ENCODE results near the gene SAMM50.

SAMM50 gene

DNA sequence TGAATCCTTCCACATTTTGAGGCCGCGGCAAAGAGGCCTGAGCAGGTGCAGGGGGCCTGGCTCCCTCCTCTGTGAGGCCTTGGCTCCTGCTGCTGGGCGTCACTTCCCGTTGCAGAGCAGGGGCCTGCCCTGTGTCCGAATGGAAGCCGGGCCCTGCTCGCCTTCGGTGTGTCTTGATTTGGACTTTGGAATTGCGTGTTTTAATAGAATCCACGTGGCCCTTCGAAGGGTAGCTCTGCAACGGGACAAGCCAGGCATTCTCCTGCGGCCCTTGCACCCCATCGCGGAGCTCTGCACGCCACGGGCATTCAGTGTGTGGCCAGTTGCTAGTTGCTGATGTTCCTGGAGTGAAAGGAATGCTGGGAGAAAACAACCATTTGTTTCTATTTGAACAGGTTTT is 25.8 kb downstream of the SAMM50 start:
- WGBS = 96% methylated on average over 17 of the region's 17 CpGs
- H3K36me3 ChIP-seq (ENCODE audit: insufficient read depth, low read length) = peaks cover 87% of the 10 kb centered on the region

DNA sequence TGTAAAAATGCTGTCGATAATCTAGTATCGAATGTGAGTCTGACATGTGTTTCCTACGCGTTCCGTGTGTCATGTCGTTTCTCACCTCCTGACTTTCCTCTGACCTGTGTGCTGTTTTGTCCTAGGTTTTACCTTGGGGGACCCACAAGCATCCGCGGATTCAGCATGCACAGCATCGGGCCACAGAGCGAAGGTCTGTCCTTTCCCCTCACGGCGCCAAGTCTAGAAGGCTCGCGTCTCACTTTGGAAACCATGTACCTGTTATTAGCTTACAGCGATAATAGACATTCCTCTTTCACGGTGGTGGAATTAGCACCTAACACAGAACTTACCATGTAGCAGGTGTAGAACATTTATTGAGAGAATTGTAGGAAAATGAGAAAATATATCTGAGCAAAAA is 28.6 kb downstream of the SAMM50 start:
- Histone ChIP-seq H3K4me1 (ENCODE audit: insufficient read depth, low read length) (no peaks in the 10 kb centered on the region), H3K27me3 (ENCODE audit: insufficient read depth, low read length) (no peaks in the 10 kb centered on the region), H3K36me3 (ENCODE audit: insufficient read depth, low read length) (peaks cover 86% of the 10 kb centered on the region), H3K4me3 (ENCODE audit: low read length) (no peak overlapping the region), H3K9me3 (ENCODE audit: insufficient read depth, low read depth, low read length) (no peaks in the 10 kb centered on the region), H3K27ac (ENCODE audit: low read depth, low read length) (no peak overlapping the region), H3K9ac (ENCODE audit: low read depth, low read length) (no peak overlapping the region)
- WGBS = 97% methylated on average over 16 of the region's 16 CpGs

More for the DNA sequence above, 25.8 kb downstream of the SAMM50 start:
- Histone ChIP-seq H3K27me3 (ENCODE audit: insufficient read depth, low read length) (no peaks in the 10 kb centered on the region), H3K27ac (ENCODE audit: low read depth, low read length) (no peak overlapping the region), H3K4me1 (ENCODE audit: insufficient read depth, low read length) (no peaks in the 10 kb centered on the region), H3K9me3 (ENCODE audit: insufficient read depth, low read depth, low read length) (no peaks in the 10 kb centered on the region), H3K4me3 (ENCODE audit: low read length) (no peak overlapping the region), H3K9ac (ENCODE audit: low read depth, low read length) (no peak overlapping the region)

GRCh38 chr22:43985532-43985931 is 30.3 kb downstream of the SAMM50 start:
- Histone ChIP-seq H3K27me3 (ENCODE audit: insufficient read depth, low read length) (no peaks in the 10 kb centered on the region), H3K9ac (ENCODE audit: low read depth, low read length) (no peak overlapping the region), H3K4me3 (ENCODE audit: low read length) (no peak overlapping the region), H3K36me3 (ENCODE audit: insufficient read depth, low read length) (peaks cover 87% of the 10 kb centered on the region), H3K4me1 (ENCODE audit: insufficient read depth, low read length) (no peaks in the 10 kb centered on the region), H3K9me3 (ENCODE audit: insufficient read depth, low read depth, low read length) (no peaks in the 10 kb centered on the region), H3K27ac (ENCODE audit: low read depth, low read length) (no peak overlapping the region)
- 78% methylated on average over 8 of the region's 12 CpGs for WGBS

DNA sequence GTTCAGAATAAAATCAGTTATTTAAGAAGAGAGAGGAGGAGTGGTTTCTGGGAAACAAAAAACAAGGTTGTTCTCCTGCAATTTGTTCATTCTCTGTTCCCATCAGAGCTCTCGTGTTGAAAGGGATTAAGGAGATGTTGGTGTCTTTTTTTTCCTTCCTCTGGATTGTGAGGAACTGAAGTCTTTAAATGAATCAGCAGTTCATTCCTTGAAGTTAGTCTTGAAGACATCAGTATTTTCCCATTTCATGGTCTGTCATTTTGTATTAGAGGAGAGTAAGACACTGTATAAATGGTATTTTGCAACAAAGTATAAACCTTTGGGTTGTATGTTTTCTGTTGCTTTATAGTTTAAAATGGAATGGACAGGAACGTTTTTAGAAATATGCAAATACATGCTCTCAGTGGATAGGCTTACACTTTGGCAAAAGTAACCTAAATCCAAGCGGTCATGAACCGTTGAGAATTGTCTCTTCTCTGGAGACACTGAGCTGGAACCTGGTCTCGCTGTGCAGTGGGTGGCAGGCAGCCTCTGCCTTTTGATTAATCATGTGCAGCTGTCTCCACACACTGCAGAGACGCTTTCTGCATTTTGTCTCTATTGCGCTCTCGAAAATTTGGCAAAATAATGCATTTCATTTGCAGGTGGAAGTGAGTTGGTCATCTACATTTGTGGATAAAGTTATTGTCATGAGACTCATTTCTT is 33.0 kb downstream of the SAMM50 start:
- Histone ChIP-seq H3K4me3 (ENCODE audit: low read length) (no peak overlapping the region), H3K27ac (ENCODE audit: low read depth, low read length) (no peak overlapping the region), H3K36me3 (ENCODE audit: insufficient read depth, low read length) (peaks cover 84% of the 10 kb centered on the region), H3K27me3 (ENCODE audit: insufficient read depth, low read length) (no peaks in the 10 kb centered on the region), H3K9ac (ENCODE audit: low read depth, low read length) (no peak overlapping the region), H3K9me3 (ENCODE audit: insufficient read depth, low read depth, low read length) (no peaks in the 10 kb centered on the region), H3K4me1 (ENCODE audit: insufficient read depth, low read length) (no peaks in the 10 kb centered on the region)
- WGBS = 92% methylated on average over 8 of the region's 8 CpGs

GRCh38 chr22:43988960-43989359 is 33.7 kb downstream of the SAMM50 start:
- Histone ChIP-seq H3K9me3 (ENCODE audit: insufficient read depth, low read depth, low read length) (no peaks in the 10 kb centered on the region), H3K36me3 (ENCODE audit: insufficient read depth, low read length) (peaks cover 85% of the 10 kb centered on the region), H3K4me1 (ENCODE audit: insufficient read depth, low read length) (no peaks in the 10 kb centered on the region), H3K4me3 (ENCODE audit: low read length) (no peak overlapping the region), H3K9ac (ENCODE audit: low read depth, low read length) (no peak overlapping the region), H3K27ac (ENCODE audit: low read depth, low read length) (no peak overlapping the region), H3K27me3 (ENCODE audit: insufficient read depth, low read length) (no peaks in the 10 kb centered on the region)
- WGBS = 93% methylated on average over 10 of the region's 10 CpGs

GRCh38 chr22:43990044-43990443 is 34.8 kb downstream of the SAMM50 start:
- WGBS = 91% methylated on average over 13 of the region's 13 CpGs
- H3K4me1 ChIP-seq (ENCODE audit: insufficient read depth, low read length) = no peaks in the 10 kb centered on the region
- no peak overlapping the region for H3K4me3 ChIP-seq (ENCODE audit: low read length)
- H3K27me3 ChIP-seq (ENCODE audit: insufficient read depth, low read length) = no peaks in the 10 kb centered on the region
- no peak overlapping the region for H3K27ac ChIP-seq (ENCODE audit: low read depth, low read length)
- peaks cover 89% of the 10 kb centered on the region for H3K36me3 ChIP-seq (ENCODE audit: insufficient read depth, low read length)
- H3K9ac ChIP-seq (ENCODE audit: low read depth, low read length) = no peak overlapping the region
- no peaks in the 10 kb centered on the region for H3K9me3 ChIP-seq (ENCODE audit: insufficient read depth, low read depth, low read length)

GRCh38 chr22:43991316-43992020 is 36.2 kb downstream of the SAMM50 start:
- H3K4me1 ChIP-seq (ENCODE audit: insufficient read depth, low read length) = no peaks in the 10 kb centered on the region
- no peak overlapping the region for H3K9ac ChIP-seq (ENCODE audit: low read depth, low read length)
- H3K9me3 ChIP-seq (ENCODE audit: insufficient read depth, low read depth, low read length) = no peaks in the 10 kb centered on the region
- no peaks in the 10 kb centered on the region for H3K27me3 ChIP-seq (ENCODE audit: insufficient read depth, low read length)
- H3K36me3 ChIP-seq (ENCODE audit: insufficient read depth, low read length) = peaks cover 89% of the 10 kb centered on the region
- no peak overlapping the region for H3K27ac ChIP-seq (ENCODE audit: low read depth, low read length)
- no peak overlapping the region for H3K4me3 ChIP-seq (ENCODE audit: low read length)
- WGBS = 93% methylated on average over 11 of the region's 11 CpGs

DNA sequence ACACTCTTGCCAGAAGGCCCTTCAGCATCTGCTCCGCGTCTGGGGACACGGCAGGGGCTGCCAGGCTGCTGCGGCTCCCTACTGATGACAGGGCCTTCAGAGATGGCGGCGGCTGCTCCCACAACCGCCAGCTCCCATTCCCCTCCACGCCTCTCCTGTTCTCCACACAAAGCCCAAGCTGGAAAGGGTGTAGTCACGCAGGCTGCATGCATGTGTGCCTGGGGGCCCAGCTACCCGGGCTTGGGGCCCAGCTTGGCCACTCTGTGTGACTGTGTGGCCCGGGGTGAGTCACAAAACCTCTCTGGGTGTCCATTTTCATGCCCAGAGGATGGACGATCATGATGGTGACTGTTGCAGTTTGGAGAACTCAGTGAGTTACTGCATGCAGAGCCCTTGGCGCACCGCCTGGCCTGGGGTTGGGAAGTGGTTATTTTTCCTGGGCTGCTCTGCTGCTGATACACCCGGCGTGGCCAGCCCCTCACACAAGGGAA is 37.1 kb downstream of the SAMM50 start:
- H3K36me3 ChIP-seq (ENCODE audit: insufficient read depth, low read length) = peaks cover 91% of the 10 kb centered on the region

GRCh38 chr22:43993072-43993760 is 38.0 kb downstream of the SAMM50 start:
- Histone ChIP-seq H3K36me3 (ENCODE audit: insufficient read depth, low read length) (peaks cover 89% of the 10 kb centered on the region), H3K4me3 (ENCODE audit: low read length) (no peak overlapping the region), H3K27ac (ENCODE audit: low read depth, low read length) (no peak overlapping the region), H3K9ac (ENCODE audit: low read depth, low read length) (no peak overlapping the region), H3K9me3 (ENCODE audit: insufficient read depth, low read depth, low read length) (no peaks in the 10 kb centered on the region), H3K27me3 (ENCODE audit: insufficient read depth, low read length) (no peaks in the 10 kb centered on the region), H3K4me1 (ENCODE audit: insufficient read depth, low read length) (peaks cover 6% of the 10 kb centered on the region; the same call in 1 of the 2 replicates)
- WGBS = 54% methylated on average over 18 of the region's 20 CpGs

More for the DNA sequence above, 37.1 kb downstream of the SAMM50 start:
- no peaks in the 10 kb centered on the region for H3K9me3 ChIP-seq (ENCODE audit: insufficient read depth, low read depth, low read length)
- H3K27ac ChIP-seq (ENCODE audit: low read depth, low read length) = no peak overlapping the region
- no peaks in the 10 kb centered on the region for H3K27me3 ChIP-seq (ENCODE audit: insufficient read depth, low read length)
- 92% methylated on average over 14 of the region's 16 CpGs for WGBS
- H3K4me3 ChIP-seq (ENCODE audit: low read length) = no peak overlapping the region
- no peak overlapping the region for H3K9ac ChIP-seq (ENCODE audit: low read depth, low read length)
- H3K4me1 ChIP-seq (ENCODE audit: insufficient read depth, low read length) = peaks cover 6% of the 10 kb centered on the region; the same call in 1 of the 2 replicates

- WGBS = 95% methylated on average over 11 of the region's 11 CpGs
- Histone ChIP-seq H3K4me3 (ENCODE audit: low read length) (no peak overlapping the region), H3K27me3 (ENCODE audit: insufficient read depth, low read length) (no peaks in the 10 kb centered on the region), H3K9ac (ENCODE audit: low read depth, low read length) (no peak overlapping the region), H3K36me3 (ENCODE audit: insufficient read depth, low read length) (peaks cover 89% of the 10 kb centered on the region), H3K9me3 (ENCODE audit: insufficient read depth, low read depth, low read length) (no peaks in the 10 kb centered on the region), H3K4me1 (ENCODE audit: insufficient read depth, low read length) (peaks cover 6% of the 10 kb centered on the region; the same call in 1 of the 2 replicates), H3K27ac (ENCODE audit: low read depth, low read length) (no peak overlapping the region)
Observed at GRCh38 chr22:43994006-43994405, 38.8 kb downstream of the SAMM50 start.

DNA sequence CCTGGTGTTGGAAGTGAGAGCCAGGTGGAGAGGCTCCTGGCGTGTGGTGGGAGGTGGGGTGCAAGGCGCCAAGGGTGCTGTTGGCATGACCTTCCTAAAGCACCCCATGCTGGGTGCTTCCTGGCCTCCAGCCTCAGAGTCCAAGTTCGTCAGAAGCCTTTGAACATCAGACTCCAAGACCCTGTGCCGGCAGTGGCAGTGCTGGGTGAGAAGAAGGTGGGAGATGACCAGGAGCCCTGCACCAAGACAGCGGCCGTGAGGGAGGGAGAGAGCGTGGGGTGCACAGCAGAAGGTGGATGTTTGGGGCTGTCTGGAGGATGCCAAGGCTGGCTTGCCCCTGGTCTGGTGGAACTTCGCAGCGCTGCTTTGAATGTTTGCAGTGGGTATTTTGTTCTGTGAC is 39.2 kb downstream of the SAMM50 start:
- H3K4me1 ChIP-seq (ENCODE audit: insufficient read depth, low read length) = peaks cover 6% of the 10 kb centered on the region; the same call in 1 of the 2 replicates
- no peak overlapping the region for H3K9ac ChIP-seq (ENCODE audit: low read depth, low read length)
- no peaks in the 10 kb centered on the region for H3K9me3 ChIP-seq (ENCODE audit: insufficient read depth, low read depth, low read length)
- WGBS = 91% methylated on average over 9 of the region's 9 CpGs
- H3K27me3 ChIP-seq (ENCODE audit: insufficient read depth, low read length) = no peaks in the 10 kb centered on the region
- H3K27ac ChIP-seq (ENCODE audit: low read depth, low read length) = no peak overlapping the region
- H3K4me3 ChIP-seq (ENCODE audit: low read length) = no peak overlapping the region
- H3K36me3 ChIP-seq (ENCODE audit: insufficient read depth, low read length) = peaks cover 90% of the 10 kb centered on the region

Measured in HUES64 (cell line).